GM19193 (cell line): Measurements from ENCODE around the gene CRABP2.

ENCODE experiments used
- POLR2A ChIP-seq: IDR thresholded peaks from 4 replicates; pipeline ENCODE4 v1.6.1; 2011; ENCODE audit not compliant: insufficient read depth, insufficient read length; ENCODE audit errors: extremely low read depth

The CRABP2 gene

DNA sequence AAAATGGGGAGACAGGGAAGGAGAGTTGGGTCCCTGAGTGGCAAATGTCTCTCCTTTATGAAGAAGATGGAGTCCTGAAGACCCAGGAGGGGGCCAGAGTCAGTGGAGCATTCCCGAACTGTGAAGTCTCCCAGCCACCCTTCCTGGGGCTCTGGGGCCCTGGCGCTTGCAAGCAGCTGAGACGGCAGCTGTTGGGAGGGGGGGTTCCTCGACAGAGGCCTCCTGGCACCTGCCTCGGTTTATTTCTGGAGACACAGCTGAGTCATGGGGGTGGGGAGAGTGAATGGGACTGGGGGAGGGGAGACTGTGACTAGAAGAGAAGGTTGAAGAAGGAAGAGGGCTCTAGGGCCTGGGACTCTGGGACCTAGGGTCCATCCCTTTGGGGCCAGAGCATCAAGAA lies 42.2 kb downstream of the CRABP2 start:
- no peak for TF ChIP-seq POLR2A

DNA sequence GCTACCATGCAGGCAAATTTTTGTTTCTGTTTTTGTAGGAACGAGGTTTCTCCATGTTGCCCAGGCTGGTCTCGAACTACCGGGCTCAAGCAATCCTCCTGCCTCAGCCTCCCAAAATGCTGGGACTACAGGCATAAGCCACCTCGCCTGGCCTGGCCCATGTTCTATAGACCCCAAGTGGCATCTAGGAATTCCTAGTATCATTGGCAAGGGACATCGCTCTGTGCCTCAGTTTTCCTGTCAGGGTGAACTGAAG lies 42.7 kb downstream of the CRABP2 start:
- no peak for TF ChIP-seq POLR2A

DNA sequence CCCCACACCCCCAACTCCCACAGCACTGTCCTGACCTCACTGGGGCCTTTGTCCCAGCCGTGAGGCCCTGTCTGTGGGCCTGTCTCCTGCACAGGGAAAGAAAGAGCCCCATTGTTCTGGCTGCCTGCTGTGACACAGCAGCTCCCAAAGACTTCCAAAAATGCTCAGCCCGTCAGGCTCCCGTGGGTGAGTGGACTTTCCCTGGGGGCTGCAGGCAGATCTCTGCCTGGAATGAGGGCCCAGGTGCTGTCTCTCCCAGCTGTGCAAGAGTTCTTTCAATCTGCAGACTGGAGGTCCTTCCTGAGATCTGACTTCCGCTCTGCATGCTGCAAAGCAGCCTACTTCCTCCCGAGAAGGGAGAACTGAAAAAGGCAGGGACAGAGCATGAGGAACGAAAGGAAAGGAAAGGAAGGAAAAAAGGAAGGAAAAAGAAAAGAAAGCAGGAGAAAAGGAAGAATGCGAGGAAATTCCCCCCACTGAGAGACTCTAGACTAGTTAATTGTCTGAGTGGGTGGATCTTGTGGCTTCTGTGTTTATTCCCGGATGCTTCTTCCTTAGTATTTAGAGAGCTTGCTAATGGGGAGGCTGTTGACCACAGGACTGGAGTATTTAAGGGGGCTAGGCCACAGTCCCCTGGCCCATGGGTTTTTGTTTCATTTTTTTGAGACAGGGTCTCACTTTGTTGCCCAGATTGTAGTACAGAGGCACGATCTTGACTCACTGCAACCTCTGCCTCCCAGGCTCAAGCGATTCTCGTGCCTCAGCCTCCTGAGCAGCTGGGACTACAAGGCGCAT lies 43.2 kb downstream of the CRABP2 start:
- TF ChIP-seq POLR2A = no peak

DNA sequence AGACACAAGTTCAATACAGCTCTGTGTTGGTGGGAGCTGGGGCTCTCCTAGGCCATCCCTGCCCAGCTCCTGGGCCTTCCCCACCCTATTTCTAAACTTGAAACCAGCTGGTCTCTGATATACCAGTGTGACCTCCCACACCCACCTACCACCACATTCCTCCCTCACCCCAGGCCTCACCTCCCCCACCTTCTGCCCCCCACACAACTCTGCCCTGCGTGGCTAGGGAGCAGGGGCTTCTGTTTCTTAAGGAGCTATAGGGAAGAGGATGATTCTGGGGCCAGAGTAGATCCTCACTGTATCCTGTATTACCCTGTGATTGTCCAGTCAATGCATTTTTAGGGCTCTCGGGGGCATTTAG lies 44.7 kb downstream of the CRABP2 start:
- TF ChIP-seq POLR2A = no peak

DNA sequence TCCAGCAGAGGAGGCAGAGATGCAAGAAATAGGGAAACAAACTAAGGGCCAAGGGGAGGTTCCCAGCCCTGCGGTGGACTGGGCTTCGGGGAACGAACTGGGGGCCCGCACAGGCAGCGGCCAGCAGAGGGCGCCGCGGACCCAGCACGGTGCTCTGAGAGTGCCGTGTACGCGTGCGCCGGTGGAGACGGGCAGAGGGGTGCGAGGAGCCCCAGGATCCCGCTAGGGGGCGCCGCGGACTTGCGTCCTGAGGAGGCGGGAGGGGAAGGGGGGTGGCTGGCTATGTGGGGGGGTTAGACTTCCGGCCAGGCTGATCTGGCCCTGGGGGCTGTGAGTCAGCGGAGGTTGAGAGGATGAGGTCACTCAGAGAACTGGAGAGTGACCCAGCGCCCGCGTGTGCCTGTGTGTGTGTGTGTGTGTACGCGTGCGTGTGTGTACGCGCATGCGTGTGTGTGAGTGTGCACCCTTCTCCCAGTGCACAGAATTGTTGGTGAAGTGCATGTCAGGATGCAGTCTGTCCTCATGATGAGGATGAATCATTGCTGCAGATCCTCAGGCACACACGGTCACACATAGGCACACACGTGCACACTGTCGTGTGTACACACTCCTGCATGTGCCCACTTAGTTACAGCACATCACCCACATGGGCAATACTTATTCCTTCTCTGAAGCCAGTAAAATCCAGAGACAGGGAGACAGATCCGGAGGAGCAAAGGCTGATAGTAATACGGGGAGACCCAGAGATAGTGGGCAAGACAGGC lies 45.2 kb downstream of the CRABP2 start:
- peak; percentile 10 for TF ChIP-seq POLR2A

DNA sequence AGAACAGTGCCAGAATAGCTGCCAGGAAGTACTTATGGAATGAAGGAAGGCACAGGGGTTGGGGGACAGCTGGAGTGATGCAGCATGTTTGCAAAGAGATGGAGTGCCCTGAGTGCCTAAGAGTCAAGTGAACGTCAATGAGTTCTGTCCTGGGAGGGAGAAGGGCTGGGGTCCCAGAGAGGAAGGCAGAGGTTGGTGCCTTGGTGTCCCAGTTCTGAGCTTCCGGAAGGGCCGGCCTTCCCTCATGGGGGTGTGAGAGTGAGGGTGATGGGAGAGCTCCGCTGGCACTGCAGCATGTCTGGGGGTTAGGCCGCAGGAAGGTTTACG lies 45.8 kb downstream of the CRABP2 start:
- TF ChIP-seq POLR2A = no peak

DNA sequence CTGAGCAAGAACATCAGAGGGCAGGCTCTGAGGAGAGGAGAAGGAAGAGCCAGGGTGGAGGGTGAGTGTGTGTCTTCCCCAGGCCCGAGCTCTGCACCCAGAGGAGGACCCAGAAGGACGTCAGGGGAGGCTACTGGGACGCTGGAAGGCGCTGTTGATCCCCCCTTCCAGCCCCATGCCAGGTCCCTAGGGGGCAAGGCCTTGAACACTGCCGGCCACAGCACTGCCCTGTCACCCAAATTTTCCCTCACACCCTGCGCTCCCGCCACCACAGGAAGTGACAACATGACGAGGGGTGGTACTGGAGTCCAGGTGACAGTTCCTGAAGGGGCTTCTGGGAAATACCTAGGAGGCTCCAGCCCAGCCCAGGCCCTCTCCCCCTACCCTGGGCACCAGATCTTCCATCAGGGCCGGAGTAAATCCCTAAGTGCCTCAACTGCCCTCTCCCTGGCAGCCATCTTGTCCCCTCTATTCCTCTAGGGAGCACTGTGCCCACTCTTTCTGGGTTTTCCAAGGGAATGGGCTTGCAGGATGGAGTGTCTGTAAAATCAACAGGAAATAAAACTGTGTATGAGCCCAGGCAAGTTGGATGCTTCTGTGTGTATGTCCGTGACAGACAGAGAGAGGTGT lies 46.3 kb downstream of the CRABP2 start:
- no peak for TF ChIP-seq POLR2A

DNA sequence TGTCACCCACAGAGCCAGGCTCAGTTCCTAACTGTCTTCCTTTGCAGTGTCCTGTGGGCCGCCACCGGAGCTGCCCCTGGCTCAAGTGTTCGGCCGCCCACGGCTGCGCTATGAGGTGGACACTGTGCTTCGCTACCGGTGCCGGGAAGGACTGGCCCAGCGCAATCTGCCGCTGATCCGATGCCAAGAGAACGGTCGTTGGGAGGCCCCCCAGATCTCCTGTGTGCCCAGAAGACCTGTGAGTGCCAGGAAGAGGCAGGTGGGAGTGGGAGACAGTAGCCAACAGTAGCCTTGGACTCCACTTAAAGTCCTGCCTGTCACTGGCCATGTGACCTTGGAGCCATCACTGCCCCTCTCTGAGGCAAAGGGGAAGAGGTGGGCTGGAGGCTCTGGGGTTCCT lies 46.9 kb downstream of the CRABP2 start:
- TF ChIP-seq POLR2A = no peak

DNA sequence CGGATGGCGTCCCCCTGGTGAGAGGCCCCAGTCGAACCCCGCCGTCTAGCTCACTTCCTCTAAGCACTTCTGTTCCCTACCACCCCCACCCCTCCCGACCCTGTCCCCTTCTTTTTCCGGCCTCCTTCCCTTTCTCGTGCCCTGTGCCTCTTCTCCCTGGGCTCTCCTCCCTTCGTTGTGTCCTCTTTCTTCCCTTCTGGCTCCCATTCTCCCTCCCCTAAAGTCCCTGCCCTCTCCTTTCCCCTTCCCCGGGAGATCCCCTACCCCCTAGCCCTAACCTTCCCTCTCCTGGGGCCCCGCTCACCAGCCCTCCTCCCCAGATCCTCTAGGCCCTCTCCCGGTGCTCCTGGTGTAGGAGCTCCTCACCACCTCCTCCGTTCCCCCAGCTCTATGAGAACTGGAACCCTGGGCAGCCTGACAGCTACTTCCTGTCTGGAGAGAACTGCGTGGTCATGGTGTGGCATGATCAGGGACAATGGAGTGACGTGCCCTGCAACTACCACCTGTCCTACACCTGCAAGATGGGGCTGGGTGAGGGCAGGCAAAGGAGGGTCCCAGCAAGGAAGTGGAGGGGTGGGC lies 47.6 kb downstream of the CRABP2 start:
- no peak for TF ChIP-seq POLR2A

DNA sequence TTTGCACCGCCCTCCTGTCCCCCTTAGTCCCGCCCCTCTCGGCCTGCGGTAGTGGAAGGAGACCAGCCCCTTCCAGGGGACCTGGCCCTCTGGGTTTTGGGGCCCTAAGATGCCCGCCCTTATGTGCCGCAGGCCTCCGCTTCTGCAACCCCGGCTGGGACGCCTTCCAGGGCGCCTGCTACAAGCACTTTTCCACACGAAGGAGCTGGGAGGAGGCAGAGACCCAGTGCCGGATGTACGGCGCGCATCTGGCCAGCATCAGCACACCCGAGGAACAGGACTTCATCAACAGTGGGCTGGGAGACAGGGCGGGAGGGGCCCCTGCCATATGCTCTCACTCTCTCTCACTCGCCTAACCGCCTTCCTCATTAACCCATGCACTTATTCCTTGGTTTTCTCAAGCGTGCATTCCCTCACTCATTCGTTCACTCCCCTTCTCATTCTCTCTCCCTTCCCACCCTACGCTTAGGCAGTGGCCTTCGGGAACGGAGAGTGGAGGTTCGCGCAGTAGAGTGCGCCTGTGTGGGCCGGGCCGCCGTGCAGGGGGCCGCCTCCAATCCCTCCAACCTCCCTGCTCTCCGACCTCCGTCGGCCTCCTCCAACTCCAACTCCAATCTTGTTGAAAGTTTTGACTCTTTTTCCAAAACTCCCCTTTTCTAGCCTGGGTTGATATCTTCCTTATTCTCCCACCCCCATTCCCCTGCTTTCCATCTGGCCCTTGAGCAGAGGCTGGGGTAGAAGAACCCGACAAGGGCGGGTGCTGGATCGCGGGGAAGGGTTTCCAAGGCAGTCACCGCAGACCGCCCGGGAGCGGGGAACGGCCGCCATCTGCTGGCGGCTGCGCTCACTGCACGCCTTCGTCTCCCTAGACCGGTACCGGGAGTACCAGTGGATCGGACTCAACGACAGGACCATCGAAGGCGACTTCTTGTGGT lies 48.3 kb downstream of the CRABP2 start:
- no peak for TF ChIP-seq POLR2A

DNA sequence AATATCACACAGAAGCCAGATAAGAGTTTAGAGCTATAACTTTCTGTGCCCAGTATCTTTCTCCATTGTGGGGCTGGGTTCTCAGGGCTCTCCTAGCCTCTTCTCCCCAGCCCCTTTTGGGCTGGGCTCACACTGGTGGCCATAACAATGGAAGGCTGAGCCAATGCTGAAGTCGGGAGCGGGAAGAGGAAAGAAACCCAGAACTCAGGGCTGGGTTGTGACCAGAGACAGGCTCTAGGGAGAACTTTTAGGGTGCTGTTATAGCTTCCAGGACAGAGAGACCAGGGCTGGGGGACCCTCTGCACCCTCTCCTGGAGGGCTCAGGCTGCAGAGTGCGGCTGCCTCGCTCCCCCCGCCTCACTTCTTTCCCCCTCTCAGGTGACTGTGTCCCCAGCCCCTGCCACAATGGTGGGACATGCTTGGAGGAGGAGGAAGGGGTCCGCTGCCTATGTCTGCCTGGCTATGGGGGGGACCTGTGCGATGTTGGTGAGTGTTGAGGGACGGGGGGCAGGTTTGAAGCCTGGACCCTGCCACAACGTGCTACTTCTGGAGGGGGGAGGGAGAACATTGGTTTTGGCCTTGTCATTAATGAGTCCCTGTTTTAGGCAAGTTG lies 49.4 kb downstream of the CRABP2 start:
- no peak for TF ChIP-seq POLR2A

DNA sequence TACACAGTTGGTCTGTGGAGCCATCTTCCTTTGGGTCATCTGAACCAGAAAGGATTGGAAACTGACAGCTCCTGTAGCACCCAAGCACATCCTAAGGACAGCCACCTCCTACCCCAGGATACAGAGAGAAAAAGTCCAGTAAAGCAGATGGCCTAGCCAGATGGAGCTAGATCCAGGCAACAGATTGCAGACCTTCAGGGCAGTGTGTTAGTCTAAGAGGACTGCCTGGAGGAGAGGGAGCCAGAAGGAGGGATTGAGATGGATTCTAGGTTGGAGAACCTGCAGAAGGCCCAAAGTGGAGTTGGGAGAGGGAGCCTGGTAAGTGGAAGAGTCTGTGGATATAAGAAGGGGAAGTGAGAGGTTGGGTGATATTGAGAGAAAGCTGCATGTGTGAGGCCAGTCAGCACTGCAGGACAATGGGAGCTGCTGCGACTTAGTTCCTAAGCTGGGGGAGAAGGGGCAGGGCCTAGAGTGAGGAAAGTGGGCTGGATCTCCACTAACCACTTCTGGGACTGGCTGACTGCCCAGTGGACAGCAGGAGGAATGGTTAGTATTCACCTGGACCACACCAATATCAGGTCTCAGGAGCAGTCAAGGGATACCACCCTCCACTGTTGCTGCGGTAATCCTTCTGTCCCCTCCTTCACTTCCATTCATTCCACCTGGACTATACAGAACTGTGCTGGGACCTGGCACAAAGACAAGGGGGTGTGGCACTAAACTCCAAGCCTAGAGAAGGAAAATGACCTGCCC lies 50.1 kb downstream of the CRABP2 start:
- TF ChIP-seq POLR2A = no peak

DNA sequence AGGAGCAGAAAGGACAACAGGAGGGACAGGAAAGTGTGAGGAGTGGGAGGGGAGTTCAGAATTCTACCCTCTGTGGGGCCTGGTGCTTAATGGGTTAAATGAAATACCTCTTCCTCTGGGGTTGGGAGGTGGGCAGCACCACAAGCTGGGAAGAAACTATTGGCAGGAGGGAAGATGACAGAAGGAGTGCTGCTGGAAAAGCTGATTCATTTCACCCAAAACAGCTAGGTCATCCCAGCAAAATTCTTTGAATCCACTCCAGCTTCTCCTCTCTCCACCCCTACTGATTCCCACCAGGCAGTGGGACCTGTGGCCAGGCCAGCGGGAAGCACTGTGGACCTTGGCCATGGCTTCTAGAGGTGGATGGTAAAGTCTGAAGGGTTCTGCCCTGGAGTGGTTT lies 50.7 kb downstream of the CRABP2 start:
- no peak for TF ChIP-seq POLR2A

DNA sequence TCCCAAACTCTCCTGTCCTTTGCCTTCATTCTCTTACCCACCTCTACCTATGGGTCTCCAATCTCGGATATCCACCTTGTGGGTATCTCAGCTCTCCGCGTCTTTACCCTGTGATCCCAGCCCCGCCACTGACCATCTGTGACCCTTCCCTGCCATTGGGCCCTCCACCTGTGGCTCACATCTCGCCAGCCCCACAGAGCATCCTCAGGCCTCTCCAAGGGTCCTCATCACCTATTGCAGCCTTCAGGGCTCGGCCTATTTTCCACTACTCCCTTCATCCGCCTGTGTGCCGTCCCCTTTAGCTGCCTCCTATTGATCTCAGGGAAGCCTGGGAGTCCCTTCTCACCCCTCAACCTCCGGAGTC lies 52.4 kb downstream of the CRABP2 start:
- TF ChIP-seq POLR2A = no peak
